GM21526 (cell line): ENCODE measurements around the gene LRP1-AS.

Experiments used
- ATAC-seq: cut with Tn5 transposase; IDR thresholded peaks from one replicate; pipeline ENCODE4 v1.9.1; 2021; ENCODE audit warnings: moderate library complexity; ENCODE audit not compliant: unreplicated experiment, low FRiP score

Gene LRP1-AS

GRCh38 chr12:57105011-57105753, 42.2 kb downstream of the LRP1-AS start:
- ATAC-seq = no peak

- ATAC-seq = no peak
Observed at GRCh38 chr12:57104292-57104910, 43.0 kb downstream of the LRP1-AS start.

DNA sequence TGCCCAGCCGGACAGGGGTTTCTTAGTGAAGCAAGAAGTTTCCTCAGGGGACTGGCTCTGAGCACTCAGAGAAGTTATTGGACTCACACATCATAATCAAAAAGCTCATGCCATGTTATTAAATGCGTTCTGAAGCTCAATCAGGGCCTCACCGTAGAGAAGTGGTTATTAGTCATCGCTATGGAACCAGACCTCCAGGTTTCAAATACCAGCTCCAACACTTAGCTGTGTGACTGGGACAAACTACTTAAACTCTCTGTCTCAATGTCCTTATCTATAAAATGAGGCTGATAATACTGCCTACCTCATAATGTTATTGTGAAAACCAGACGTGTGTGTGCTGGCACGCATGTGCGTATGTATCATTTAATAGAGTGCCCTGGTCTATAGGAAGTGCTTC, 43.6 kb downstream of the LRP1-AS start:
- no peak for ATAC-seq

DNA sequence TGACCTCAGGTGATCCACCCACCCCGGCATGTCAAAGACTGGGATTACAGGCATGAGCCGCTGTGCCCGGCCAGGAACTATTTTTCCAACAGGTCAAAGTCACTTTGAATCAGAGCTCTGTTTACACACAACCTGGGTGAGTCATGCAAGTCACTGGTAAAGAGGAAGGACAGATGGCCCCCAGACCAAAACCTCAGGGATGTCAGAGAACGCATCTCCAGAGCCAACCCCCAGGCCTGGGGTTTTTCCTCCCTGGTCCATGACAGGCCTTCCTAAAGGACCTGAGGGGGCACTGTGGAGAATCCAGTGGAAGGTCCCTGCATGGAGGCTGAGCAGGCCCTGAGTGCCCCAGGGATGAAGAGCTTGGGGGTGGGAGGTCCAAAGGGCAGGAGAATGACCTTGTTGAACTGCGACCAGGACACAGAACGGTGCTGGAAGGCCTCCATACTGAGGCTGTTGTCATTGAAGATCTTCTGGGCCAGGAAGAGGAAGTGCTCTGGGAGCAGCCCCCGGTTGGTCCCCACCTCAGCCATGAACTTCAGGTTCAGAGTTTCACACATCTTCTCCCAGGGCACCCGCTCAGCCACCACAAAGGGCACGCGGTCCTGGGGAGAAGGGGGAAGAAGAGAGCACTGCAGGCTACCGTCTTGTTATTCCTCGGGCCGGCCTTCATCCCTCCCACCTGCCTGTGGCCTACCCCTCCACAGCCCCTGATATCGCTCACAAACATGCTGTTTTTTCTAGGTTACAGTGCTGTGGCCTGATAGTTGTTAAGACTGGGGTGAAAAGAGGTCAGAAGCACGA, 45.3 kb downstream of the LRP1-AS start:
- no peak for ATAC-seq

DNA sequence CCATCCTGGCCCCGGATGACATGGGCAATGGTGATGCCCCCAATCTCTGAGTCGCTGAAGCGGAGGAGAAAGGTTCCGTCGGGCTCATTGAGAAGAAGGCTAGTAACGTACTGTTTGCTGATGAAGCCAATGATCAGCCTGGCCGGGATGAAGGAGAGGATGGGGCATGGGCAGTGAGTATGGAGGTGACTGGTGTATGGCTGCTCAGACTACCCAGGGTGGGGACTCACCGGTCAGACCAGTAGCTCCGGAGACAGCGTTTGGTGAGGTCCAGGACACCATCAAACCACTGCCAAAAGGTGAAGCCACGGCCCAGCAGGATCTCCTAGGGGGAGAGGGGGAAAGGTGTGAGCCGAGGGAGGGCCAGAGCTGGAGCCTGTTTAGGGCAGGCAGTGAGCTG, 47.7 kb downstream of the LRP1-AS start:
- no peak for ATAC-seq

DNA sequence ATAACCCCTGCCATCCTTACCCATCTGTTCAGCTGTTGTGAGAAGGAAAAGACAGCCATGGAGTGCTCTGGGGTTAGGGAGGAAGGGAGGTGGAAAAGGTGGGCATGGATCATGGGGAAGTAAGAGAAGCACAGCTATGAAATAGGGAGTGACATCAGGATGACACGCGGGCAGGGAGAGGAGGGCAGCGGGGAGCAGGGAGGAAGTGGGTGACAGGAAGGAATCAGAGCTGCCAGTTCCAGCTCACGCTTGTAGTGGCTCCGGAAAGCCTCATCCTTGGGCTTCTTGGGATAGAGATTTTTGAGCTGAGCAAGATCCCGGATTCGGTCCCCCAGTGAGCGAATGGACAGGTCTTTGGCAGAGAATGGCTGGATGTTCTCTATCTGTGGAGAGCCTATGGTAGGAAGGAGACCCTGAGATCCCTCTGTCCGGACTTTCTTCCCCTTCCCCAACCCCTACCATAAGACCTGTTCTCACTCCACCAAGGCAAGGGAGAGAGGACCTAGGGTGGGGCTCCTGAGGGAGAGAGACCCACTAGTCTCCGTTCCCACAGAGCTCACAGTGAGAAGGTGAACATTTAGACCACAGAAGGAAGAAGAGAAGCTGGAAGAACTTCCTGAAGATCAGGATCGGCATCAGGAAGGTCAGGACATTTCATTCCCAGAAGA, 48.2 kb downstream of the LRP1-AS start:
- ATAC-seq = no peak

- no peak for ATAC-seq
Observed at GRCh38 chr12:57098546-57098945, 48.9 kb downstream of the LRP1-AS start.

GRCh38 chr12:57097554-57097835, 49.9 kb downstream of the LRP1-AS start:
- no peak for ATAC-seq

- ATAC-seq = no peak
Observed at GRCh38 chr12:57096748-57097553, 50.5 kb downstream of the LRP1-AS start.

DNA sequence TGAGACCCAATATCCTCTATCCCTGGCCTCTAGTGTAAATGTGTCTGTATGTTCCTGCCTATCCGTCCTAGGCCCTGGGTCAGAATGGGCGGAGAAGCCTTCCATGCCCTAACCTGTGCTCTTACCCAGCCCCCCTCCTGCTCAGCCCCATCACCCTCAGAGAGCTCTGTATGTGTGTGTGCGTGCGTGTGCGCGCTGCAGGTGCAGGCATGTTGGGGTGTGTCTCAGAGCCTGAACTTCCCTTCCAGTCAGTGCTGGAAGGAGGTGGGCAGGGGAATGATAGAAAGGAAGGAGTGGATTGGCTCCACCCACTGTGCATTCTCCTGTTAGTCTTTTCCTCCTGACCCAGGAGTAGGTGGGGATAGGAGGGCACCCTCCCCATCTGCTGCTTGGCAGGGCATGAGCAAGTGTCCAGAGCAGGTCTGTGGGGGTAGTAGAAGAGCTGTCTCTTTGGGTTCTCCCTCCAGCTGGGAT, 51.3 kb downstream of the LRP1-AS start:
- ATAC-seq = no peak

DNA sequence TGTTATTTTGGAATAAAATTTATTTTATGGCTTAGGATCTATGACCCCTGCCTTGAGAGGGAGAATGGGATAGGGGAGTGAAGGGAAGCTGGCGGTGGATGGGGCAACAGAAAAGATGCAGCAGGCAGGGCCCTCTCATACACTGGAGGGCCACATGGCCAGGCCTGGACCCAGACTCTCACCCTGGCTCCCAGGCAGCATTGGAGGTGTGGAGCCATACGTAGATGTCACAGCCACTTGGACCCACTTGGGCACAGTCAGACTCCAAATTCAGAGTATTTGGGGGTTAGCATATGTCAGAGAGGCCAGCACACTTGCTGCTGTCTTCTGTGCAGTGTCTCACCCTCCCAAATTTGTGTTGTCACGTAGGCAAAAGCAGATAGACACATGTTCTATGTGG, 52.0 kb downstream of the LRP1-AS start:
- ATAC-seq = no peak
